ENCODE data around the gene DNAJC30. TPM values are rescaled to one million over a fixed set of nuclear protein-coding genes. Genes with fewer than 3 reads are reported as not detected.
A peak's percentile ranks its signal among the peaks of the same experiment; 100 is the strongest.

The DNAJC30 gene
- total RNA-seq, 3 donors from 2014 or later: 8.7 to 10.5 (median 10.2) TPM

- H3K4me1 ChIP-seq (ENCODE audit: low read depth): peaks cover 4% of the 10 kb centered on the region
- TF ChIP-seq CTCF (IDR thresholded peaks at IDR 0.05): no peak
- H3K36me3 ChIP-seq (ENCODE audit: low read depth): no peaks in the 10 kb centered on the region
- H3K9me3 ChIP-seq: peaks cover 9% of the 10 kb centered on the region
- ATAC-seq: no peak
- H3K4me3 ChIP-seq: no peak overlapping the region
- DNase-seq: no peak
- intact Hi-C loops (cut with DNase I, micrococcal nuclease): no loop called here
Observed at GRCh38 chr7:73644688-73645286, 38.5 kb downstream of the DNAJC30 start.

GRCh38 chr7:73642834-73643233 is 40.4 kb downstream of the DNAJC30 start:
- TF ChIP-seq CTCF (IDR thresholded peaks at IDR 0.05): no peak
- ATAC-seq: no peak
- H3K4me1 ChIP-seq (ENCODE audit: low read depth): peaks cover under 1% of the 10 kb centered on the region
- no peak for DNase-seq
- no peak overlapping the region for H3K4me3 ChIP-seq
- H3K36me3 ChIP-seq (ENCODE audit: low read depth): no peaks in the 10 kb centered on the region
- intact Hi-C loops (cut with DNase I, micrococcal nuclease): no loop called here
- peaks cover 9% of the 10 kb centered on the region for H3K9me3 ChIP-seq

GRCh38 chr7:73638911-73639310 is 44.3 kb downstream of the DNAJC30 start:
- intact Hi-C loops (cut with DNase I, micrococcal nuclease): no loop called here
- no peak for ATAC-seq
- H3K9me3 ChIP-seq: peaks cover 9% of the 10 kb centered on the region
- no peaks in the 10 kb centered on the region for H3K4me1 ChIP-seq (ENCODE audit: low read depth)
- no peak for TF ChIP-seq CTCF (IDR thresholded peaks at IDR 0.05)
- H3K36me3 ChIP-seq (ENCODE audit: low read depth): no peaks in the 10 kb centered on the region
- no peak overlapping the region for H3K4me3 ChIP-seq
- DNase-seq: no peak

GRCh38 chr7:73635428-73636200 is 47.6 kb downstream of the DNAJC30 start:
- H3K36me3 ChIP-seq (ENCODE audit: low read depth): no peaks in the 10 kb centered on the region
- ATAC-seq: no peak
- no peaks in the 10 kb centered on the region for H3K9me3 ChIP-seq
- TF ChIP-seq CTCF (IDR thresholded peaks at IDR 0.05): no peak
- DNase-seq: peak in 1 of 3 donors; percentile 1
- H3K4me3 ChIP-seq: no peak overlapping the region
- intact Hi-C loops (cut with DNase I, micrococcal nuclease): no loop called here
- H3K4me1 ChIP-seq (ENCODE audit: low read depth): no peaks in the 10 kb centered on the region

- TF ChIP-seq CTCF (IDR thresholded peaks at IDR 0.05): no peak
- H3K9me3 ChIP-seq: no peaks in the 10 kb centered on the region
- ATAC-seq: no peak
- no peak overlapping the region for H3K4me3 ChIP-seq
- H3K36me3 ChIP-seq (ENCODE audit: low read depth): no peaks in the 10 kb centered on the region
- intact Hi-C loops (cut with DNase I, micrococcal nuclease): no loop called here
- DNase-seq: no peak
- no peaks in the 10 kb centered on the region for H3K4me1 ChIP-seq (ENCODE audit: low read depth)
Observed at GRCh38 chr7:73633844-73634243, 49.4 kb downstream of the DNAJC30 start.

Measured in mucosa of descending colon (tissue), 3 donors.